ENCODE measurements around the gene TUBA3C.

- TF ChIP-seq POLR2A (IDR thresholded peaks at IDR 0.05): no peak
- TF ChIP-seq, protein P1, sequence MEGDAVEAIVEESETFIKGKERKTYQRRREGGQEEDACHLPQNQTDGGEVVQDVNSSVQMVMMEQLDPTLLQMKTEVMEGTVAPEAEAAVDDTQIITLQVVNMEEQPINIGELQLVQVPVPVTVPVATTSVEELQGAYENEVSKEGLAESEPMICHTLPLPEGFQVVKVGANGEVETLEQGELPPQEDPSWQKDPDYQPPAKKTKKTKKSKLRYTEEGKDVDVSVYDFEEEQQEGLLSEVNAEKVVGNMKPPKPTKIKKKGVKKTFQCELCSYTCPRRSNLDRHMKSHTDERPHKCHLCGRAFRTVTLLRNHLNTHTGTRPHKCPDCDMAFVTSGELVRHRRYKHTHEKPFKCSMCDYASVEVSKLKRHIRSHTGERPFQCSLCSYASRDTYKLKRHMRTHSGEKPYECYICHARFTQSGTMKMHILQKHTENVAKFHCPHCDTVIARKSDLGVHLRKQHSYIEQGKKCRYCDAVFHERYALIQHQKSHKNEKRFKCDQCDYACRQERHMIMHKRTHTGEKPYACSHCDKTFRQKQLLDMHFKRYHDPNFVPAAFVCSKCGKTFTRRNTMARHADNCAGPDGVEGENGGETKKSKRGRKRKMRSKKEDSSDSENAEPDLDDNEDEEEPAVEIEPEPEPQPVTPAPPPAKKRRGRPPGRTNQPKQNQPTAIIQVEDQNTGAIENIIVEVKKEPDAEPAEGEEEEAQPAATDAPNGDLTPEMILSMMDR (IDR thresholded peaks at IDR 0.05): no peak
Observed at GRCh38 chr13:19158006-19158405, 23.6 kb downstream of the TUBA3C start.
